Activated CD4-positive, alpha-beta memory T cell treated with anti-CD3 and anti-CD28 coated beads for 36 hours (primary cell): ENCODE results near the gene TAS1R2. TPM values are rescaled to one million over a fixed set of nuclear protein-coding genes. Genes with fewer than 3 reads are reported as not detected.

Experiments
- CTCF ChIA-PET: fragments of 350-600 bp; sonication (Branson Sonifier 250); formaldehyde crosslinking; loops from one replicate; lab custom pipeline; 2021; ENCODE audit warnings: antibody characterized with exemption, inconsistent platforms; lab: Charles Lee
- POLR2A ChIA-PET: fragments of 350-600 bp; sonication (Branson Sonifier 250); formaldehyde crosslinking; loops from one replicate; lab custom pipeline; 2021; ENCODE audit warnings: antibody characterized with exemption; lab: Charles Lee
- DNase-seq: peaks from one replicate; pipeline ENCODE4 v3.0.0-alpha.2; 2020
- H3K27ac Mint-ChIP-seq: one replicate; pipeline ENCODE4 v1.8.0; 2021; ENCODE audit warnings: mixed read lengths
- H3K27me3 Mint-ChIP-seq: one replicate; pipeline ENCODE4 v1.8.0; 2021; ENCODE audit warnings: mixed read lengths
- H3K36me3 Mint-ChIP-seq: one replicate; pipeline ENCODE4 v1.8.0; 2021; ENCODE audit warnings: mixed read lengths
- H3K4me1 Mint-ChIP-seq: one replicate; pipeline ENCODE4 v1.8.0; 2021; ENCODE audit warnings: low read depth, mixed read lengths
- H3K4me3 Mint-ChIP-seq: one replicate; pipeline ENCODE4 v1.8.0; 2021; ENCODE audit warnings: mild to moderate bottlenecking, mixed read lengths
- H3K9me3 Mint-ChIP-seq: one replicate; pipeline ENCODE4 v1.8.0; 2021; ENCODE audit warnings: mixed read lengths
- intact Hi-C: fragments of 100-400 bp; cut with micrococcal nuclease; formaldehyde crosslinking; loops from one replicate; pipeline ENCODE4 v1.15.1; 2023
- microRNA-seq: library from miRNA; unstranded; fragments of <30 nt; microRNA quantifications from one replicate; pipeline ENCODE4 v1.2.0, GENCODE V29; 2022; ENCODE audit warnings: borderline number of aligned reads, borderline microRNAs expressed, borderline replicate concordance
- total RNA-seq, 2 experiments: library from RNA; stranded (reverse); gene quantifications; one replicate each; pipeline ENCODE4 v1.2.3, GENCODE V29; 2021

Gene TAS1R2
- total RNA-seq, 2 experiments from 2014 or later: not detected

GRCh38 chr1:18794561-18794960, 64.9 kb downstream of the TAS1R2 start:
- ChIA-PET POLR2A (no interaction called here), CTCF (interaction anchor here (0.9 to 1.7 kb wide), 2 partner anchors 26 to 81 kb away, joined by 3 to 4 read pairs; no protein-coding TSS in a partner anchor)
- H3K4me3 Mint-ChIP-seq: no peak overlapping the region
- no peaks in the 10 kb centered on the region for H3K4me1 Mint-ChIP-seq
- H3K27me3 Mint-ChIP-seq: peaks cover 20% of the 10 kb centered on the region
- H3K9me3 Mint-ChIP-seq: peaks cover 8% of the 10 kb centered on the region
- intact Hi-C loops: no loop called here
- DNase-seq: no peak
- no peaks in the 10 kb centered on the region for H3K36me3 Mint-ChIP-seq
- H3K27ac Mint-ChIP-seq: no peak overlapping the region

- Mint-ChIP-seq H3K9me3 (peaks cover 8% of the 10 kb centered on the region), H3K27ac (no peak overlapping the region), H3K36me3 (no peaks in the 10 kb centered on the region), H3K27me3 (peaks cover 21% of the 10 kb centered on the region), H3K4me1 (no peaks in the 10 kb centered on the region), H3K4me3 (no peak overlapping the region)
- CTCF ChIA-PET: no interaction called here
- no peak for DNase-seq
- POLR2A ChIA-PET: no interaction called here
- intact Hi-C loops: no loop called here
Measured at GRCh38 chr1:18794051-18794450, 65.4 kb downstream of the TAS1R2 start.

GRCh38 chr1:18793164-18793563, 66.3 kb downstream of the TAS1R2 start:
- H3K27me3 Mint-ChIP-seq: peaks cover 23% of the 10 kb centered on the region
- CTCF ChIA-PET: no interaction called here
- POLR2A ChIA-PET: no interaction called here
- no peaks in the 10 kb centered on the region for H3K36me3 Mint-ChIP-seq
- no peak overlapping the region for H3K27ac Mint-ChIP-seq
- peaks cover 8% of the 10 kb centered on the region for H3K9me3 Mint-ChIP-seq
- no peaks in the 10 kb centered on the region for H3K4me1 Mint-ChIP-seq
- intact Hi-C loops: no loop called here
- DNase-seq: no peak
- H3K4me3 Mint-ChIP-seq: no peak overlapping the region

GRCh38 chr1:18792747-18793146, 66.7 kb downstream of the TAS1R2 start:
- CTCF ChIA-PET: no interaction called here
- Mint-ChIP-seq H3K36me3 (no peaks in the 10 kb centered on the region), H3K4me1 (no peaks in the 10 kb centered on the region), H3K9me3 (peaks cover 8% of the 10 kb centered on the region), H3K27me3 (peaks cover 25% of the 10 kb centered on the region), H3K27ac (no peak overlapping the region), H3K4me3 (no peak overlapping the region)
- intact Hi-C loops: no loop called here
- POLR2A ChIA-PET: no interaction called here
- no peak for DNase-seq

Small RNA genes lying within 50 kb of the gene (microRNA-seq; reads per million reads assigned to microRNA genes)
- gene MIR1290 (not detected), gene MIR4695 (not detected)

Other genes with a start within 250 kb of the TAS1R2 start
- gene PAX7, start 228.8 kb downstream of the TAS1R2 start, total RNA-seq: not detected
- gene ALDH4A1, start 42.9 kb upstream of the TAS1R2 start, total RNA-seq: 1 to 10 TPM; 7.2 to 7.3 TPM
- gene IFFO2, start 97.0 kb upstream of the TAS1R2 start, total RNA-seq: 10 to 100 TPM; 40.4 to 42.0 TPM